GM10266 (cell line): ENCODE measurements around the gene ZBTB7C.

Experiments used
- DNase-seq: peaks from one replicate; pipeline ENCODE4 v3.0.0; 2012; ENCODE audit errors: extremely low spot score
- CTCF ChIP-seq: IDR thresholded peaks from 2 replicates; pipeline ENCODE4 v1.5.1; 2012; ENCODE audit warnings: mild to moderate bottlenecking, low read depth; ENCODE audit not compliant: control insufficient read depth, insufficient read depth; ENCODE audit errors: missing control alignments

The ZBTB7C gene

GRCh38 chr18:48217258-48218250 is 191.6 kb downstream of the ZBTB7C start:
- DNase-seq, result no peak
- TF ChIP-seq CTCF, result no peak

GRCh38 chr18:48216639-48217257 is 192.4 kb downstream of the ZBTB7C start:
- no peak for DNase-seq
- TF ChIP-seq CTCF, result no peak

GRCh38 chr18:48215876-48216638 is 193.1 kb downstream of the ZBTB7C start:
- DNase-seq, result no peak
- no peak for TF ChIP-seq CTCF

- no peak for DNase-seq
- TF ChIP-seq CTCF, result no peak
Observed at GRCh38 chr18:48213791-48214190, 195.4 kb downstream of the ZBTB7C start.

- TF ChIP-seq CTCF, result no peak
- no peak for DNase-seq
Observed at GRCh38 chr18:48208432-48209140, 200.6 kb downstream of the ZBTB7C start.

- no peak for TF ChIP-seq CTCF
- DNase-seq, result no peak
Observed at GRCh38 chr18:48207733-48208132, 201.4 kb downstream of the ZBTB7C start.
